Astrocyte of the cerebellum (primary cell): ENCODE data around the gene LIN52.

Experiments used
- DNase-seq: peaks from one replicate; pipeline ENCODE4 v3.0.0-alpha.2; 2011; ENCODE audit warnings: low read depth
- H3K4me3 ChIP-seq: 2 replicates; pipeline ENCODE4 v1.5.1; 2011; ENCODE audit warnings: mild to moderate bottlenecking, low read depth, low read length, moderate library complexity
- CTCF ChIP-seq: IDR thresholded peaks from 2 replicates; pipeline ENCODE4 v1.5.1; 2012; ENCODE audit warnings: low read length, low read depth, moderate library complexity, mild to moderate bottlenecking; ENCODE audit errors: missing control alignments
- in situ Hi-C: cut with HindIII; loops from 2 replicates; pipeline ENCODE4 v1.10.0; 2017; ENCODE audit warnings: low sequenced_read_pairs

LIN52 gene

DNA sequence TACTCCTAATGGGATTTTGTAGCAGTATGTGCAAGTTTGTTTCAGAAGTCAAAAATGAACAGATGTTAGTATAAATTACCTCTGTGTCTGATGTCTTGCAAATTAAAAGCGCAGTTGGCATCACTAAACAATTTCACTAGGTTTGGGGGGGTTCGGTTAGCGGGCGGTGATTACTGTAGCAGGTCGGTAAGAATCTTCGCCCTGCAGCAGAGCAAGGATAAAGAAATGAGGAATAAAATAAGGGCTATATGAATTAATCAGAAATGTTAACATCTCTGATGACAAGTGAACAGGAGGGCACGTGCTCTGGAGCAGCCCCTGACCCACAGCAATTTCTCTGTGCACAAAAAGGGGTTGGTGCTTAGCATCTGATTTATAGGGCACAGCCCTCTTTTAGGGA lies 110.9 kb downstream of the LIN52 start:
- H3K4me3 ChIP-seq: no peak overlapping the region
- no peak for TF ChIP-seq CTCF
- no peak for DNase-seq
- in situ Hi-C loops: no loop called here

GRCh38 chr14:74198441-74199234 lies 113.9 kb downstream of the LIN52 start:
- DNase-seq: no peak
- H3K4me3 ChIP-seq: no peak overlapping the region
- in situ Hi-C loops: no loop called here
- no peak for TF ChIP-seq CTCF

DNA sequence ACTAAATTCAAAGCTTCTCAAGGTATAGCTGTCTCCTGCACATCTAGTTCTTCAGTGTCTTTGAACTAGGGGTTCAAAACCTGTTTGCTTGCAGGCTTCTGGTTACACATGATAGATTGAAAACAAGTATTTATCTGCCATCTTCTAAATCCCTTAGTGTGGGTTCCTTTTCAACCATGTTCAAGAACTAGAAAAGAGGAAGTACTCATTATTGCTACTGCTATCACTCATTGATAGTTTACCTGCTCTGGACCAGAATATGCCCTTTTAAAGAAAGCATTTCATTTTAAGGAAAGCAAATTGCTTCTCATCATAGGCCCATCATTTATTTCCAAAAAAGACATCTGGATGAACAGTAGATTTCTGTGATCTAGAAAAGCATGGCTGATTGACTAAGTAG lies 117.4 kb downstream of the LIN52 start:
- no peak overlapping the region for H3K4me3 ChIP-seq
- TF ChIP-seq CTCF: no peak
- DNase-seq: no peak
- in situ Hi-C loops: no loop called here

GRCh38 chr14:74203639-74204038 lies 118.9 kb downstream of the LIN52 start:
- in situ Hi-C loops: no loop called here

DNA sequence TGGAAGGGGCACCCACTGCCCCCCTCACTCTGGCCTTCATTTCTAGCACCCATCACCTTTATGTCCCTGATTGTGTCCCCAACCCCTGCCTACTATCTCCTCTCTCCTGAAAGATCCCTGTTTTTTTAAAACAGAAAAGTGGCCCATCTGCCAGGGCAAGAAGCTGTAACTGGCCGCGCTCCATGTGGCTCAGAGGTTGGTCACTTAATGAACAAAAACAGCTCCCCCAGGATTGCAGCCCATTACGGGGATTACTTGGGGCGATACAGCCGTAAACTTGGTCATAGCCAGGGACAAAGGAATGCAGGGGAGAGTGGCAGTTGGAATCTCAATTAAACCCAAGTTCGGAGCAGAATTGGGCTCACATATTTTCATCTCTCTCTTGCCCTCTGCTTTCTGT lies 119.7 kb downstream of the LIN52 start:
- no peak for TF ChIP-seq CTCF
- in situ Hi-C loops: no loop called here
- DNase-seq: no peak
- no peak overlapping the region for H3K4me3 ChIP-seq

More at GRCh38 chr14:74203639-74204038, 118.9 kb downstream of the LIN52 start:
- DNase-seq: no peak
- TF ChIP-seq CTCF: no peak
- no peak overlapping the region for H3K4me3 ChIP-seq

GRCh38 chr14:74205882-74206281 lies 121.1 kb downstream of the LIN52 start:
- no peak overlapping the region for H3K4me3 ChIP-seq
- DNase-seq: no peak
- in situ Hi-C loops: no loop called here
- TF ChIP-seq CTCF: no peak
